Smooth muscle cell (in vitro differentiated cells): Measurements from ENCODE around the gene LYST. TPM values are rescaled to one million over a fixed set of nuclear protein-coding genes. Genes with fewer than 3 reads are reported as not detected.

Source experiments
- DNase-seq: peaks from one replicate; lab custom pipeline; 2025; ENCODE audit not compliant: unreplicated experiment; lab: John Stamatoyannopoulos, UW
- H2AFZ ChIP-seq: fragments of 200-600 bp; sonication (generic); 2 replicates; pipeline ENCODE4 v1.6.0; 2016; ENCODE audit warnings: antibody characterized with exemption, low read depth, mild to moderate bottlenecking
- H3F3A ChIP-seq: fragments of 200-600 bp; sonication (generic); 2 replicates; pipeline ENCODE4 v1.6.0; 2017; ENCODE audit warnings: antibody characterized with exemption, low read depth
- H3K27ac ChIP-seq: fragments of 200-600 bp; sonication (generic); 2 replicates; pipeline ENCODE4 v1.5.1; 2016; ENCODE audit warnings: low read depth, mild to moderate bottlenecking
- H3K27me3 ChIP-seq: fragments of 200-600 bp; sonication (generic); 2 replicates; pipeline ENCODE4 v1.6.1; 2016; ENCODE audit warnings: low read depth, mild to moderate bottlenecking
- H3K36me3 ChIP-seq: fragments of 200-600 bp; sonication (generic); 2 replicates; pipeline ENCODE4 v1.5.1; 2016; ENCODE audit warnings: low read depth
- H3K4me1 ChIP-seq: fragments of 200-600 bp; sonication (generic); 2 replicates; pipeline ENCODE4 v1.5.1; 2016; ENCODE audit warnings: low read depth
- H3K4me2 ChIP-seq: fragments of 200-600 bp; sonication (generic); 2 replicates; pipeline ENCODE4 v1.6.0; 2016; ENCODE audit warnings: mild to moderate bottlenecking
- H3K4me3 ChIP-seq: fragments of 200-600 bp; sonication (generic); 2 replicates; pipeline ENCODE4 v1.5.1; 2016; ENCODE audit warnings: mild to moderate bottlenecking
- H3K79me2 ChIP-seq: fragments of 200-600 bp; sonication (generic); 2 replicates; pipeline ENCODE4 v1.6.0; 2016; ENCODE audit warnings: low read depth, mild to moderate bottlenecking
- H3K9ac ChIP-seq: fragments of 200-600 bp; sonication (generic); 2 replicates; pipeline ENCODE4 v1.6.0; 2016; ENCODE audit warnings: low read depth
- H3K9me3 ChIP-seq: fragments of 200-600 bp; sonication (generic); replicated peaks from 2 replicates; pipeline ENCODE4 v1.5.1; 2016; ENCODE audit warnings: low read depth
- H4K20me1 ChIP-seq: fragments of 200-600 bp; sonication (generic); 2 replicates; pipeline ENCODE4 v1.6.0; 2016; ENCODE audit warnings: low read depth
- WGBS: methylation state at CpG from one replicate; pipeline ENCODE4 v1.1.7; 2016; ENCODE audit warnings: low lambda C conversion rate; 5-methylcytosine and 5-hydroxymethylcytosine counted together
- polyA plus RNA-seq: library from polyadenylated mRNA; unstranded; fragments of >200 nt; fragmentation: Nextera tagmentation; extraction: Ambion mirVana; gene quantifications from 2 replicates; pipeline ENCODE4 v1.2.1, GENCODE V29; 2016
- total RNA-seq: library from RNA; depleted of rRNA; stranded (reverse); fragments of >200 nt; gene quantifications from 2 replicates; pipeline ENCODE4 v1.2.3, GENCODE V29; 2014
- TF ChIP-seq, protein P1 (sequence below): fragments of 200-600 bp; sonication (generic); IDR thresholded peaks from 2 replicates; pipeline ENCODE4 v1.5.1; 2017; ENCODE audit warnings: borderline replicate concordance, mild to moderate bottlenecking, antibody characterized with exemption; ENCODE audit not compliant: insufficient read depth, poor library complexity, severe bottlenecking

The LYST gene
- total and polyA plus RNA-seq, 2 experiments from 2014 or later: 2.2 to 13.5 TPM

DNA sequence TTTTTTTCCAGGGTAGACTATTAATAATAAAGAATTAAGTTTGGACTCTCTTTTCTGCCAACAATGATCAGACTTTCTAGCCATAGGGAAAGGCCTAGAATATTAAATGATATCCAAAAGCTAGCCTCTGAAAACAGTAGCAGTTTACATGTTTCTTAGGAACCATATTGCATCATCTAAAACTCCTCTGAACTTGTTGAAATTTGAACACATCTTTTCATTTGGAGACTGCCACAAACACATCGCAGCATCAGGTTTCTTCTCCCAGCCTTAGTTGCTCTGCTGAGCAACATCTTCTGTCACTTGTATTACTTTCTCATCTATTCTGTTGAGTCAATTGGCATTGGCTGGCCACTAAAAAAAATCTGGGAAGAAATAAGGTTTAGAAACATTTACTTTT, 153.9 kb downstream of the LYST start:
- H3K27me3 ChIP-seq: no peaks in the 10 kb centered on the region
- H3K9ac ChIP-seq: no peak overlapping the region
- H3K4me2 ChIP-seq: no peak overlapping the region
- H3K79me2 ChIP-seq: no peaks in the 10 kb centered on the region
- H4K20me1 ChIP-seq: no peaks in the 10 kb centered on the region
- no peaks in the 10 kb centered on the region for H3K9me3 ChIP-seq
- no peak for DNase-seq
- no peaks in the 10 kb centered on the region for H3K36me3 ChIP-seq
- no peaks in the 10 kb centered on the region for H3K4me1 ChIP-seq
- H3K4me3 ChIP-seq: no peak overlapping the region
- no peak overlapping the region for H3K27ac ChIP-seq
- no peaks in the 10 kb centered on the region for H3F3A ChIP-seq
- TF ChIP-seq, protein P1, sequence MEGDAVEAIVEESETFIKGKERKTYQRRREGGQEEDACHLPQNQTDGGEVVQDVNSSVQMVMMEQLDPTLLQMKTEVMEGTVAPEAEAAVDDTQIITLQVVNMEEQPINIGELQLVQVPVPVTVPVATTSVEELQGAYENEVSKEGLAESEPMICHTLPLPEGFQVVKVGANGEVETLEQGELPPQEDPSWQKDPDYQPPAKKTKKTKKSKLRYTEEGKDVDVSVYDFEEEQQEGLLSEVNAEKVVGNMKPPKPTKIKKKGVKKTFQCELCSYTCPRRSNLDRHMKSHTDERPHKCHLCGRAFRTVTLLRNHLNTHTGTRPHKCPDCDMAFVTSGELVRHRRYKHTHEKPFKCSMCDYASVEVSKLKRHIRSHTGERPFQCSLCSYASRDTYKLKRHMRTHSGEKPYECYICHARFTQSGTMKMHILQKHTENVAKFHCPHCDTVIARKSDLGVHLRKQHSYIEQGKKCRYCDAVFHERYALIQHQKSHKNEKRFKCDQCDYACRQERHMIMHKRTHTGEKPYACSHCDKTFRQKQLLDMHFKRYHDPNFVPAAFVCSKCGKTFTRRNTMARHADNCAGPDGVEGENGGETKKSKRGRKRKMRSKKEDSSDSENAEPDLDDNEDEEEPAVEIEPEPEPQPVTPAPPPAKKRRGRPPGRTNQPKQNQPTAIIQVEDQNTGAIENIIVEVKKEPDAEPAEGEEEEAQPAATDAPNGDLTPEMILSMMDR: no peak
- no peak overlapping the region for H2AFZ ChIP-seq
- 95% methylated on average over 1 of the region's 1 CpG for WGBS

DNA sequence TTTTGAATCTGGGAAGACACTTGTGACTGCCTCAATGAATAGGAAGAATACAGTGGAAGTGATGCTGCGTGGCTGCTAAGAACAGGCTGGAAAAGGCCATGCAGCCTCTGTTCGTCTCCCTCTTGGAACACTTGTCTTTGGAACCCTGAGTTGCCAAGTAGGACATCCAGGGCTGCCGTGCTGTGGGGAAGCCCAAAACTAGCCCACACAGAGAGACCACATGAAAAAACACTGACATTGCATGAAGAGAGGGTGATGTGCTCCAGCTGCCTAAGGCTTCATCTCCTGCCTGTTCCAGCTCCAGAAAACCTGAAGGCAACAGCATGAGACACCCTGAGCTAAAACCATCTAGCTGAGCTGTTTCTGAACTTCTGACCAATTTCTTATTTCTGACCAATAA, 156.0 kb downstream of the LYST start:
- Histone ChIP-seq H3F3A (no peaks in the 10 kb centered on the region), H3K9ac (no peak overlapping the region), H3K4me3 (no peak overlapping the region)

DNA sequence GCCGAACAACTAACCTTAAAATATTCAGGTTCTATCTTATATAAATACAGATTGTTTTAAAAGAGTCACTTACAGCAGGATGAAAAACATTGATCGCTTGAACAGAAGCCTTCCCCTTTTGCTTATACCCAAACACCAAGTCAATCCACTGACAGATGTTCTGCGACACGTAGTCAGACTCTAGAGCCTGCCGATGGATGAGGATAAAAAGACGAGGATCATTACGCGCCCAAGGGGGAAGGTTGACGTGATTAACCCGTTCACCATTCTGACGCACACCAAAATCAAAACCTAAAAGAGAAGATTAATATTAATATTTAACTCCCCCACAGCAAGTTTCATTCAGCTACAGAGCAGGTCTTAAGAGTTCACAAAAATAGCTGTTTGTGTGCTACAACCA, 157.7 kb downstream of the LYST start:
- Histone ChIP-seq H3K4me2 (no peak overlapping the region), H3K9ac (no peak overlapping the region), H3K9me3 (no peaks in the 10 kb centered on the region), H4K20me1 (no peaks in the 10 kb centered on the region), H3K27me3 (no peaks in the 10 kb centered on the region), H2AFZ (no peak overlapping the region), H3K36me3 (no peaks in the 10 kb centered on the region), H3K4me1 (no peaks in the 10 kb centered on the region), H3K27ac (peak overlapping the region; percentile 61), H3K79me2 (no peaks in the 10 kb centered on the region), H3F3A (no peaks in the 10 kb centered on the region), H3K4me3 (no peak overlapping the region)
- TF ChIP-seq, protein P1: no peak
- no peak for DNase-seq
- 91% methylated on average over 11 of the region's 11 CpGs for WGBS

More for the DNA sequence above, 156.0 kb downstream of the LYST start:
- WGBS: 98% methylated on average over 3 of the region's 3 CpGs
- Histone ChIP-seq H3K4me2 (no peak overlapping the region), H3K4me1 (no peaks in the 10 kb centered on the region), H3K9me3 (no peaks in the 10 kb centered on the region), H3K36me3 (no peaks in the 10 kb centered on the region), H3K79me2 (no peaks in the 10 kb centered on the region), H3K27ac (no peak overlapping the region), H4K20me1 (no peaks in the 10 kb centered on the region), H2AFZ (no peak overlapping the region), H3K27me3 (no peaks in the 10 kb centered on the region)
- no peak for DNase-seq
- TF ChIP-seq, protein P1: no peak

DNA sequence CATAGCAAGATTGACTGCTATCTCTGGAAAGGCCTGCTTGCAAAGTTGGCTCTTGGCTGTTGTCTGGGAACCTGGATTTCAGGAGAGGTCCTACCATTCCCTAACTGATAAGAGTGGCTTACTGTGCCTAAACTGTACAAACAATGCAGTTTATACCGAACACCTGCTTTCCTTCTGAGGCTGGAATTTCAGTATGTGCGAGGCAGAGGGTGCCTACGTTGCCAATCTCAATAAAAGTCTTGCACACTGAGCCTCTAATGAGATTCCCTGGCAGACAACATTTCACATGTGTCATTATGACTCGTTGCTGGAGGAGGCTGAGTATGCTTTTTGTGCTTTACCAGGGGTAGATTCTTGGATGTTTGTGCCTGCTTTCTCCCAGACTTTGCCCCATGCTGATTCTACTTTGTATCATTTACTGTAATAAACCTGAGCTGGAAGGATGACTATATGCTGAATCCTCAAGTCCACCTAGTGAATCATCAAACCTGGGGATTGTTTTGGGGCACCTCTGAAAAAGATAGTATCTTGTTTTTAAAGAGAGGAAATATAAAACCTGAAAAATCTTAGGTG, 158.2 kb downstream of the LYST start:
- Histone ChIP-seq H2AFZ (no peak overlapping the region), H4K20me1 (no peaks in the 10 kb centered on the region), H3K9me3 (no peaks in the 10 kb centered on the region), H3K4me2 (no peak overlapping the region), H3K9ac (no peak overlapping the region), H3F3A (no peaks in the 10 kb centered on the region), H3K4me3 (no peak overlapping the region), H3K27ac (peak overlapping the region; percentile 61), H3K79me2 (no peaks in the 10 kb centered on the region), H3K27me3 (no peaks in the 10 kb centered on the region), H3K4me1 (no peaks in the 10 kb centered on the region), H3K36me3 (no peaks in the 10 kb centered on the region)
- no peak for DNase-seq
- TF ChIP-seq, protein P1: no peak
- WGBS: 58% methylated on average over 4 of the region's 4 CpGs
